ENCODE data around the gene RASD2.

- TF ChIP-seq, protein P1, sequence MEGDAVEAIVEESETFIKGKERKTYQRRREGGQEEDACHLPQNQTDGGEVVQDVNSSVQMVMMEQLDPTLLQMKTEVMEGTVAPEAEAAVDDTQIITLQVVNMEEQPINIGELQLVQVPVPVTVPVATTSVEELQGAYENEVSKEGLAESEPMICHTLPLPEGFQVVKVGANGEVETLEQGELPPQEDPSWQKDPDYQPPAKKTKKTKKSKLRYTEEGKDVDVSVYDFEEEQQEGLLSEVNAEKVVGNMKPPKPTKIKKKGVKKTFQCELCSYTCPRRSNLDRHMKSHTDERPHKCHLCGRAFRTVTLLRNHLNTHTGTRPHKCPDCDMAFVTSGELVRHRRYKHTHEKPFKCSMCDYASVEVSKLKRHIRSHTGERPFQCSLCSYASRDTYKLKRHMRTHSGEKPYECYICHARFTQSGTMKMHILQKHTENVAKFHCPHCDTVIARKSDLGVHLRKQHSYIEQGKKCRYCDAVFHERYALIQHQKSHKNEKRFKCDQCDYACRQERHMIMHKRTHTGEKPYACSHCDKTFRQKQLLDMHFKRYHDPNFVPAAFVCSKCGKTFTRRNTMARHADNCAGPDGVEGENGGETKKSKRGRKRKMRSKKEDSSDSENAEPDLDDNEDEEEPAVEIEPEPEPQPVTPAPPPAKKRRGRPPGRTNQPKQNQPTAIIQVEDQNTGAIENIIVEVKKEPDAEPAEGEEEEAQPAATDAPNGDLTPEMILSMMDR (IDR thresholded peaks at IDR 0.05; ENCODE audit: low read depth, low read length), result no peak
- TF ChIP-seq EZH2phosphoT487 (IDR thresholded peaks at IDR 0.05; ENCODE audit: low read depth), result no peak
Observed at GRCh38 chr22:35496768-35497312, 43.8 kb upstream of the RASD2 start.

Measured in OCI-LY3 (cell line).